Mucosa of descending colon (tissue), 3 donors: ENCODE results near the gene ARL6. TPM values are rescaled to one million over a fixed set of nuclear protein-coding genes. Genes with fewer than 3 reads are reported as not detected.

ENCODE experiments used
- ATAC-seq: fragments of 200-7000 bp; cut with Tn5 transposase; one replicate; pipeline ENCODE4 v1.9.1; 2020; ENCODE audit warnings: mild to moderate bottlenecking, moderate library complexity
- DNase-seq, 3 donors: peaks; one replicate each; pipeline ENCODE4 v3.0.0-alpha.2; 2020
- H3K36me3 ChIP-seq: fragments of 200-600 bp; one replicate; pipeline ENCODE4 v1.8.0; 2021; ENCODE audit warnings: low read depth, mild to moderate bottlenecking
- H3K4me1 ChIP-seq: fragments of 200-600 bp; one replicate; pipeline ENCODE4 v1.8.0; 2021; ENCODE audit warnings: low read depth, mild to moderate bottlenecking
- H3K4me3 ChIP-seq: fragments of 200-600 bp; one replicate; pipeline ENCODE4 v1.8.0; 2021; ENCODE audit warnings: mild to moderate bottlenecking
- H3K9me3 ChIP-seq: fragments of 200-600 bp; one replicate; pipeline ENCODE4 v1.8.0; 2021; ENCODE audit warnings: mild to moderate bottlenecking
- CTCF ChIP-seq: fragments of 200-600 bp; IDR thresholded peaks from one replicate; pipeline ENCODE4 v1.8.0; 2022; ENCODE audit warnings: antibody characterized with exemption, mild to moderate bottlenecking
- intact Hi-C, 2 donors: fragments of 100-400 bp; cut with DNase I in 1 of 2; cut with micrococcal nuclease in 1 of 2; formaldehyde crosslinking; loops; one replicate each; pipeline versions ENCODE4 v1.11.0 to v1.11.1; 2022; cut with DNase I, micrococcal nuclease
- total RNA-seq, 3 donors: library from RNA; stranded (reverse); fragmentation: NEBNext Ultra II Directional in 2 of 3; extraction: Animal tissue kit (Norgen Biotek cat#: 25700) in 2 of 3; gene quantifications; one replicate each; pipeline versions ENCODE4 v1.2.1 to v1.2.4, GENCODE V29; 2021 to 2023
- donor health status: DM: no; HTN: no; CAD: no; lungs with moderate emphysema.
- donor health status: DM: no; HTN: no; CAD: no.
- donor health status: DM: no; HTN: yes; CAD: no.

ARL6 gene
- total RNA-seq, 3 donors from 2014 or later, result 2.2 to 6.5 (median 3.7) TPM

DNA sequence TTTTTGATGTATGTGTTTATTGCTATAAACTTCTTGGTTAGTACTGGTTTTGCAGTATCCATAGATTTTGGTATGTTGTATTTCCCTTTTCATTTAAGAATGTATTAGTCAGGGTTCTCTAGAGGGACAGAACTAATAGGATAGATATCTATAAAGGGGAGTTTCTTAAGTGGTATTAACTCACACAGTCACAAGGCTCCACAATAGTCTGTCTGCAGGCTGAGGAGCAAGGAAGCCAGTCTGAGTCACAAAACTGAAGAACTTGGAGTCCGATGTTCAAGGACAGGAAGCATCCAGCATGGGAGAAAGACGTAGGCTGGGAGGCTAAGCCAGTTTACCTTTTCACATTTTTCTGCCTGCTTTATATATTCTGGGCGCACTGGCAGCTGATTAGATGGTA lies 8.4 kb downstream of the ARL6 start:
- no peak for DNase-seq
- Histone ChIP-seq H3K4me3 (no peak overlapping the region), H3K9me3 (no peaks in the 10 kb centered on the region), H3K4me1 (no peaks in the 10 kb centered on the region), H3K36me3 (no peaks in the 10 kb centered on the region)
- intact Hi-C loops, result no loop called here
- no peak for TF ChIP-seq CTCF
- ATAC-seq, result no peak

DNA sequence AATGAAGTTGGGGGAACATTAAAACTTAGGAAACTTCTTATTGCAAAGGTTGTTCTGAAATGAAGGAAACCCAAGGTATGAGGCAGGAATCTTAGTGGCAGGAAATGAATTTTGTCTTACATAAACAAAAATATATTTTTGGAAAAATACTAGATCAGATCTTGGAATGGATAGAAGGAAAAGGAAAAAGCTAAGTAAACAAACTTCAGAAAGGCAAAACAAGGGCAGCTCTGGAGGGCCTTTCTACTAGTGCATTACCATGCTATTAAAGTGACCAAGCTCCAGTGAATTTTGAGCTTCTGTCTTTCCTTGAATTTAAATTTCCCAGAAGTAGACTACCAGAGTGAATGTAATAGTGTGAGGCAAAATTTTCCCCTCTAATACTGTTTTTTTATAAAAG lies 13.6 kb downstream of the ARL6 start:
- Histone ChIP-seq H3K4me1 (no peaks in the 10 kb centered on the region), H3K9me3 (no peaks in the 10 kb centered on the region), H3K4me3 (no peak overlapping the region), H3K36me3 (no peaks in the 10 kb centered on the region)
- DNase-seq (no peak), ATAC-seq (no peak)
- no peak for TF ChIP-seq CTCF
- intact Hi-C loops, result no loop called here

GRCh38 chr3:97793420-97794019 lies 29.0 kb downstream of the ARL6 start:
- Histone ChIP-seq H3K9me3 (no peaks in the 10 kb centered on the region), H3K4me1 (peaks cover 3% of the 10 kb centered on the region), H3K36me3 (no peaks in the 10 kb centered on the region), H3K4me3 (no peak overlapping the region)
- intact Hi-C loops, result loop anchor here (2.0 to 5.0 kb wide), 2 partner anchors 229 kb away; no protein-coding TSS in a partner anchor
- TF ChIP-seq CTCF, result no peak
- DNase-seq, result peak in 1 of 3 donors; percentile 51
- ATAC-seq, result peak; percentile 56

- H3K36me3 ChIP-seq, result no peaks in the 10 kb centered on the region
- no peak for TF ChIP-seq CTCF
- H3K4me3 ChIP-seq, result no peak overlapping the region
- no peak for ATAC-seq
- intact Hi-C loops, result no loop called here
- H3K9me3 ChIP-seq, result no peaks in the 10 kb centered on the region
- no peak for DNase-seq
- peaks cover 3% of the 10 kb centered on the region for H3K4me1 ChIP-seq
These were observed 31.4 kb downstream of the ARL6 start for GRCh38 chr3:97795951-97796350.

GRCh38 chr3:97804471-97804870 lies 39.9 kb downstream of the ARL6 start:
- H3K9me3 ChIP-seq, result no peaks in the 10 kb centered on the region
- no peak overlapping the region for H3K4me3 ChIP-seq
- no peaks in the 10 kb centered on the region for H3K4me1 ChIP-seq
- no peak for TF ChIP-seq CTCF
- no peaks in the 10 kb centered on the region for H3K36me3 ChIP-seq
- intact Hi-C loops, result no loop called here
- DNase-seq (no peak), ATAC-seq (no peak)
